IMR-90 (cell line): ENCODE results near the gene KCNT1. TPM values are rescaled to one million over a fixed set of nuclear protein-coding genes. Genes with fewer than 3 reads are reported as not detected.

Experiments
- ATAC-seq: fragments of 200-7000 bp; cut with Tn5 transposase; 2 replicates; pipeline ENCODE4 v1.9.1; 2020; ENCODE audit warnings: low read depth, mild to moderate bottlenecking, moderate library complexity
- BruUV-seq: library from RNA; stranded (reverse); fragments of 400-500 nt; replicated peaks from 2 replicates; lab custom pipeline; 2021; lab: Mats Ljungman, UMichigan
- CTCF ChIA-PET: fragments of 300-600 bp; formaldehyde crosslinking; extraction: SDS; loops from one replicate; lab custom pipeline; 2021; ENCODE audit warnings: antibody characterized with exemption; lab: Yijun Ruan, JAX
- POLR2A ChIA-PET: fragments of 300-600 bp; sonication (Branson Sonifier 250); formaldehyde crosslinking; loops from one replicate; lab custom pipeline; 2022; ENCODE audit warnings: antibody characterized with exemption; ENCODE audit not compliant: unreplicated experiment; lab: Charles Lee
- DNase-seq: peaks from one replicate; pipeline ENCODE4 v3.0.0; 2013
- H2AFZ ChIP-seq: replicated peaks from 2 replicates; pipeline ENCODE3; 2013; ENCODE audit warnings: low read length, mild to moderate bottlenecking; ENCODE audit not compliant: poor library complexity
- H2AK5ac ChIP-seq: 2 replicates; pipeline ENCODE4 v1.6.1; 2013; ENCODE audit warnings: low read depth, low read length, inconsistent platforms
- H2AK9ac ChIP-seq: replicated peaks from 2 replicates; pipeline ENCODE3; 2013; ENCODE audit warnings: mild to moderate bottlenecking, low read depth, low read length, moderate library complexity; ENCODE audit not compliant: poor library complexity
- H2BK120ac ChIP-seq: 2 replicates; pipeline ENCODE4 v1.6.1; 2013; ENCODE audit warnings: low read depth, low read length, inconsistent platforms
- H2BK15ac ChIP-seq: 3 replicates; pipeline ENCODE4 v1.6.1; 2013; ENCODE audit warnings: low read depth, low read length, inconsistent platforms
- H2BK20ac ChIP-seq: 2 replicates; pipeline ENCODE4 v1.6.1; 2013; ENCODE audit warnings: low read depth, mild to moderate bottlenecking, inconsistent platforms, low read length, moderate library complexity
- H2BK5ac ChIP-seq: 2 replicates; pipeline ENCODE4 v1.6.1; 2013; ENCODE audit warnings: mild to moderate bottlenecking, low read depth, low read length, inconsistent platforms; ENCODE audit not compliant: poor library complexity, severe bottlenecking
- H3K14ac ChIP-seq: replicated peaks from 2 replicates; pipeline ENCODE4 v1.6.1; 2013; ENCODE audit warnings: low read depth, low read length, inconsistent platforms
- H3K18ac ChIP-seq: 2 replicates; pipeline ENCODE4 v1.6.1; 2013; ENCODE audit warnings: low read depth, low read length, control low read depth
- H3K23ac ChIP-seq: 2 replicates; pipeline ENCODE4 v1.6.1; 2013; ENCODE audit warnings: low read depth, low read length, inconsistent platforms
- H3K27ac ChIP-seq: 2 replicates; pipeline ENCODE4 v1.5.1; 2013; ENCODE audit warnings: mild to moderate bottlenecking, control low read depth, low read length; ENCODE audit not compliant: insufficient read depth
- H3K27me3 ChIP-seq: 2 replicates; pipeline ENCODE4 v1.6.1; 2013; ENCODE audit warnings: low read length; ENCODE audit not compliant: control insufficient read depth, insufficient read depth
- H3K36me3 ChIP-seq: 2 replicates; pipeline ENCODE4 v1.6.1; 2013; ENCODE audit warnings: low read length, mixed read lengths; ENCODE audit not compliant: control insufficient read depth, insufficient read depth
- H3K4ac ChIP-seq: 2 replicates; pipeline ENCODE4 v1.6.1; 2013; ENCODE audit warnings: low read depth, low read length, inconsistent platforms
- H3K4me1 ChIP-seq: 2 replicates; pipeline ENCODE4 v1.6.1; 2013; ENCODE audit warnings: low read length, mixed read lengths; ENCODE audit not compliant: control insufficient read depth, insufficient read depth
- H3K4me2 ChIP-seq: 2 replicates; pipeline ENCODE4 v1.6.1; 2013; ENCODE audit warnings: low read depth, mild to moderate bottlenecking, control low read depth, low read length, moderate library complexity
- H3K4me3 ChIP-seq: 2 replicates; pipeline ENCODE4 v1.5.1; 2013; ENCODE audit warnings: low read depth, mild to moderate bottlenecking, control low read depth, low read length, moderate library complexity; ENCODE audit not compliant: insufficient read depth
- H3K56ac ChIP-seq: 2 replicates; pipeline ENCODE4 v1.6.1; 2013; ENCODE audit warnings: low read length, inconsistent platforms; ENCODE audit not compliant: insufficient read depth; ENCODE audit errors: extremely low read depth
- H3K79me1 ChIP-seq, 2 experiments: 2 replicates each; pipeline ENCODE4 v1.6.1; 2013; ENCODE audit warnings: low read length in 2 of 2, inconsistent platforms in 1 of 2, low read depth in 1 of 2
- H3K9ac ChIP-seq: 2 replicates; pipeline ENCODE4 v1.6.1; 2013; ENCODE audit warnings: low read depth, low read length, control low read depth
- H3K9me1 ChIP-seq: 2 replicates; pipeline ENCODE4 v1.6.1; 2013; ENCODE audit warnings: low read length, inconsistent platforms; ENCODE audit not compliant: insufficient read depth
- H3K9me3 ChIP-seq: 2 replicates; pipeline ENCODE4 v1.6.1; 2013; ENCODE audit warnings: low read length; ENCODE audit not compliant: control insufficient read depth, insufficient read depth
- H4K20me1 ChIP-seq: 2 replicates; pipeline ENCODE4 v1.6.1; 2013; ENCODE audit warnings: low read length, inconsistent platforms; ENCODE audit not compliant: insufficient read depth
- H4K5ac ChIP-seq: 2 replicates; pipeline ENCODE4 v1.6.1; 2013; ENCODE audit warnings: mild to moderate bottlenecking, low read depth, low read length, control low read depth
- H4K8ac ChIP-seq, 2 experiments: 2 replicates each; pipeline ENCODE4 v1.6.1; 2013; ENCODE audit warnings: low read depth in 2 of 2, low read length in 2 of 2, control low read depth in 1 of 2, inconsistent platforms in 1 of 2
- H4K91ac ChIP-seq: 2 replicates; pipeline ENCODE4 v1.6.1; 2013; ENCODE audit warnings: low read depth, low read length, inconsistent platforms; ENCODE audit not compliant: insufficient read depth
- CHD1 ChIP-seq: IDR thresholded peaks from 2 replicates; pipeline ENCODE4 v1.6.1; 2012; ENCODE audit warnings: low read depth, low read length, improper control_type of control experiment
- FOS ChIP-seq: fragments of 150-350 bp; IDR thresholded peaks from 2 replicates; pipeline ENCODE4 v1.6.1; 2016; ENCODE audit warnings: low read depth, low read length
- MXI1 ChIP-seq: IDR thresholded peaks from 2 replicates; pipeline ENCODE4 v1.6.1; 2012; ENCODE audit warnings: low read depth, mild to moderate bottlenecking, low read length, moderate library complexity, borderline replicate concordance
- POLR2A ChIP-seq: IDR thresholded peaks from 2 replicates; pipeline ENCODE4 v1.6.1; 2012; ENCODE audit warnings: mild to moderate bottlenecking, low read depth, low read length
- RAD21 ChIP-seq: IDR thresholded peaks from 2 replicates; pipeline ENCODE4 v1.6.1; 2012; ENCODE audit warnings: low read length, improper control_type of control experiment
- RCOR1 ChIP-seq: IDR thresholded peaks from 2 replicates; pipeline ENCODE4 v1.6.1; 2012; ENCODE audit warnings: mild to moderate bottlenecking, low read length, improper control_type of control experiment; ENCODE audit not compliant: insufficient replicate concordance
- RFX5 ChIP-seq: IDR thresholded peaks from 2 replicates; pipeline ENCODE4 v1.8.0; 2012; ENCODE audit warnings: low read depth, mild to moderate bottlenecking, low read length, moderate library complexity
- WGBS, 2 experiments: methylation state at CpG; one replicate each; pipeline versions ENCODE4 v1.1.5 to v1.1.7; 2013; ENCODE audit warnings: missing lambda C conversion rate in 2 of 2; ENCODE audit not compliant: insufficient read length in 1 of 2; ENCODE audit errors: extremely low coverage in 2 of 2; 5-methylcytosine and 5-hydroxymethylcytosine counted together
- dilution Hi-C: fragments of 300-500 bp; cut with HindIII; formaldehyde crosslinking; loops from one replicate; pipeline ENCODE4 v1.14.3; 2018; ENCODE audit warnings: low sequenced_read_pairs; ENCODE audit not compliant: unreplicated experiment
- in situ Hi-C: fragments of 300-500 bp; cut with MboI; formaldehyde crosslinking; loops from 3 replicates; pipeline ENCODE4 v1.14.3; 2019; ENCODE audit warnings: low sequenced_read_pairs, inconsistent platforms, mixed read lengths
- intact Hi-C: fragments of 100-400 bp; cut with micrococcal nuclease; formaldehyde crosslinking; loops from 2 replicates; pipeline ENCODE4 v1.10.0; 2022
- polyA plus RNA-seq, 3 experiments: library from polyadenylated mRNA; depleted of rRNA; stranded (reverse); fragments of >200 nt; gene quantifications; 2 replicates each; pipeline ENCODE4 v1.2.3, GENCODE V29; 2012; ENCODE audit warnings: low replicate concordance in 1 of 3
- total RNA-seq: library from RNA; depleted of rRNA; stranded (reverse); fragments of >200 nt; gene quantifications from 2 replicates; pipeline ENCODE4 v1.2.3, GENCODE V29; 2012
- TF ChIP-seq, protein P1 (sequence below): conservative IDR thresholded peaks from 2 replicates; pipeline ENCODE4 v1.5.1; 2012; ENCODE audit warnings: mild to moderate bottlenecking, low read depth, low read length, improper control_type of control experiment

KCNT1 gene
- total and polyA plus RNA-seq, 2 of the 4 experiments (the other 2 are of a cell fraction): not detected

GRCh38 chr9:135743546-135744332 is 41.8 kb downstream of the KCNT1 start (continued):
- TF ChIP-seq RFX5 (no peak), CHD1 (no peak), MXI1 (no peak), POLR2A (no peak)

DNA sequence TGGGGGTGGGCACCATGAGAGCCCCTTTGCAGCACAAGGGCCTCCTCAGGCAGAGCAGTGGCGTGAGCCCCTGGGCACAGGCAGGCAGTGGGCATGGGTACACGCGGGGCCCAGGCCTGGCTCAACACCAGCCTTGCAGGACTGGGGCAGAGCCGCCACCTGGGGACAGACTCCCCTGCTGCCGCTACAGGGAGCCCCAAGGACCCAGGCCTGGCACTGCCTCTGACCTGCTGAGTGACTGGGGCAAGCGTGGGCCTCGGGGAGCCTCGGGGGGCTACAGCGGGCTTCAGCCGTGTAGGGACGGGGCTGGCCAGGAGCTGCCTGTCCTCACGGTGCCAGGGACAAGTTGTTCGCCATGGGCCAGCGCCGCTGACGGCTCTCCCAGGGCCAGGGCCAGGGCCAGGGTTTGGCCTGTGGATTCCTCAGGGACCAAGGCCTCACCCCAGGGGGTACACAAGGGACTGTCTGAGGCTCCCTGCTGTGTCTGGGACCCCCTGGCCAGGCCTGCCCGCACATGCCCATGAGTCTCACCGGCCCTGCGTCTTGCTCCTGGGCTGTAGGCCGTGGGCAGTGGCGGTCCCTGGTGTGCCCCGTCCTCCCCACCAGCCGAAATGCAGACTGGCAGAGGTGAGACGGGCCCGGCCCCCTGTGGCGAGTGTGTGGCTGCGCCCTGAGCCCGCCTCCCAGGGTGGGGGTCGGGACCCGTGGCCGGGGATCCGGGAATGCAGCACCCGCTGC is 42.5 kb downstream of the KCNT1 start:
- ChIA-PET CTCF (no interaction called here), POLR2A (no interaction called here)
- no peak overlapping the region for H2BK5ac ChIP-seq
- H2AK9ac ChIP-seq: no peak overlapping the region
- intact Hi-C loops (no loop called here), in situ Hi-C loops (no loop called here), dilution Hi-C loops (no loop called here)
- H3K23ac ChIP-seq: no peak overlapping the region
- H3K4ac ChIP-seq: no peak overlapping the region
- H3K4me2 ChIP-seq: no peak overlapping the region
- no peak overlapping the region for H2BK15ac ChIP-seq
- H3K79me1 ChIP-seq: no peaks in the 10 kb centered on the region
- no peaks in the 10 kb centered on the region for H3K4me1 ChIP-seq
- no peak overlapping the region for H3K27ac ChIP-seq
- TF ChIP-seq FOS (no peak), RAD21 (no peak), RCOR1 (no peak)
- TF ChIP-seq, protein P1, sequence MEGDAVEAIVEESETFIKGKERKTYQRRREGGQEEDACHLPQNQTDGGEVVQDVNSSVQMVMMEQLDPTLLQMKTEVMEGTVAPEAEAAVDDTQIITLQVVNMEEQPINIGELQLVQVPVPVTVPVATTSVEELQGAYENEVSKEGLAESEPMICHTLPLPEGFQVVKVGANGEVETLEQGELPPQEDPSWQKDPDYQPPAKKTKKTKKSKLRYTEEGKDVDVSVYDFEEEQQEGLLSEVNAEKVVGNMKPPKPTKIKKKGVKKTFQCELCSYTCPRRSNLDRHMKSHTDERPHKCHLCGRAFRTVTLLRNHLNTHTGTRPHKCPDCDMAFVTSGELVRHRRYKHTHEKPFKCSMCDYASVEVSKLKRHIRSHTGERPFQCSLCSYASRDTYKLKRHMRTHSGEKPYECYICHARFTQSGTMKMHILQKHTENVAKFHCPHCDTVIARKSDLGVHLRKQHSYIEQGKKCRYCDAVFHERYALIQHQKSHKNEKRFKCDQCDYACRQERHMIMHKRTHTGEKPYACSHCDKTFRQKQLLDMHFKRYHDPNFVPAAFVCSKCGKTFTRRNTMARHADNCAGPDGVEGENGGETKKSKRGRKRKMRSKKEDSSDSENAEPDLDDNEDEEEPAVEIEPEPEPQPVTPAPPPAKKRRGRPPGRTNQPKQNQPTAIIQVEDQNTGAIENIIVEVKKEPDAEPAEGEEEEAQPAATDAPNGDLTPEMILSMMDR: no peak
- no peak overlapping the region for H3K4me3 ChIP-seq
- H4K5ac ChIP-seq: no peak overlapping the region
- no peak overlapping the region for H3K14ac ChIP-seq
- no peak overlapping the region for H3K56ac ChIP-seq
- H3K36me3 ChIP-seq: no peaks in the 10 kb centered on the region
- DNase-seq (no peak), ATAC-seq (no peak)
- H2BK120ac ChIP-seq: no peak overlapping the region
- no peak overlapping the region for H2BK20ac ChIP-seq
- no peaks in the 10 kb centered on the region for H3K9me1 ChIP-seq
- 76% methylated on average over 20 of the region's 33 CpGs; no CpG with 5 or more reads in 1 of the 2 experiments for WGBS, 2 experiments
- peaks cover 18% of the 10 kb centered on the region; the same call in 1 of the 2 replicates for H3K27me3 ChIP-seq
- no peak overlapping the region for H3K18ac ChIP-seq
- H4K8ac ChIP-seq: no peak overlapping the region
- H4K91ac ChIP-seq: no peak overlapping the region
- no TSS peak for BruUV-seq
- no peak overlapping the region for H2AFZ ChIP-seq
- H4K20me1 ChIP-seq: no peaks in the 10 kb centered on the region
- H3K9ac ChIP-seq: no peak overlapping the region
- H3K9me3 ChIP-seq: no peaks in the 10 kb centered on the region
- no peak overlapping the region for H2AK5ac ChIP-seq
